HepG2 (cell line): ENCODE measurements around the gene BCAT1. TPM values are rescaled to one million over a fixed set of nuclear protein-coding genes. Genes with fewer than 3 reads are reported as not detected.

Source experiments
- ATAC-seq: fragments of 200-7000 bp; cut with Tn5 transposase; 3 replicates; pipeline ENCODE4 v1.9.1; 2020; ENCODE audit warnings: mild to moderate bottlenecking, moderate library complexity
- BruUV-seq: library from RNA; stranded (reverse); fragments of 400-500 nt; replicated peaks from 2 replicates; lab custom pipeline; 2021; lab: Mats Ljungman, UMichigan
- CTCF ChIA-PET: fragments of 300-600 bp; formaldehyde crosslinking; extraction: SDS; loops from one replicate; lab custom pipeline; 2021; ENCODE audit warnings: low total read pairs, inconsistent platforms, low intra/inter-chr PET ratio; lab: Yijun Ruan, JAX
- POLR2A ChIA-PET: fragments of 350-600 bp; sonication (Branson Sonifier 250); formaldehyde crosslinking; loops from one replicate; lab custom pipeline; 2020; ENCODE audit warnings: antibody characterized with exemption, inconsistent platforms; lab: Yijun Ruan, JAX
- DNase-seq: peaks from one replicate; pipeline ENCODE4 v3.0.0-alpha.2; 2015; ENCODE audit warnings: low spot score
- FAIRE-seq: peaks from 3 replicates; lab custom pipeline; 2011; peaks lifted over from hg19 to GRCh38; lab: Jason Lieb, UNC
- H2AFZ ChIP-seq: one replicate; pipeline ENCODE4 v1.6.1; 2011; ENCODE audit warnings: low read length, inconsistent platforms
- H3K27ac ChIP-seq: fragments of 300-600 bp; 3 replicates; pipeline ENCODE4 v1.8.0; 2011; ENCODE audit warnings: mixed run types, mild to moderate bottlenecking, mixed read lengths, low read length, inconsistent platforms; ENCODE audit not compliant: insufficient read depth; ENCODE audit errors: extremely low read length
- H3K27me3 ChIP-seq, 2 experiments: fragments of 200-600 bp in 1 of 2; 2 replicates in 1 of 2; 3 replicates in 1 of 2; pipeline versions ENCODE4 v1.6.0 to v1.8.0; 2011; ENCODE audit warnings: low read length in 2 of 2, mild to moderate bottlenecking in 2 of 2, moderate library complexity in 2 of 2, inconsistent platforms in 1 of 2; ENCODE audit not compliant: insufficient read depth in 2 of 2, control insufficient read depth in 1 of 2
- H3K36me3 ChIP-seq, 2 experiments: fragments of 200-600 bp in 1 of 2; replicated peaks in 1 of 2; 2 replicates in 1 of 2; 3 replicates in 1 of 2; pipeline versions ENCODE4 v1.5.1 to v1.8.0; 2011; ENCODE audit warnings: low read length in 2 of 2, inconsistent platforms in 1 of 2; ENCODE audit not compliant: insufficient read depth in 2 of 2, control insufficient read depth in 1 of 2
- H3K4me1 ChIP-seq: 2 replicates; pipeline ENCODE4 v1.5.1; 2012; ENCODE audit warnings: low read length, inconsistent platforms; ENCODE audit not compliant: insufficient read depth
- H3K4me2 ChIP-seq: 2 replicates; pipeline ENCODE4 v1.6.0; 2011; ENCODE audit warnings: low read depth, low read length, inconsistent platforms
- H3K4me3 ChIP-seq, 3 experiments: fragments of 200-600 bp in 1 of 3; sonication (generic), shearing (Covaris generic) in 1 of 3; replicated peaks in 1 of 3; 2 replicates each; pipeline ENCODE4 v1.5.1; 2011 to 2016; ENCODE audit warnings: low read length in 3 of 3, inconsistent platforms in 2 of 3, low read depth in 2 of 3, mild to moderate bottlenecking in 2 of 3, control low read depth in 1 of 3, mixed read lengths in 1 of 3; ENCODE audit not compliant: insufficient read depth in 1 of 3
- H3K79me2 ChIP-seq: one replicate; pipeline ENCODE4 v1.6.1; 2011; ENCODE audit warnings: low read length, inconsistent platforms; ENCODE audit not compliant: insufficient read depth
- H3K9ac ChIP-seq: 2 replicates; pipeline ENCODE4 v1.6.0; 2011; ENCODE audit warnings: mild to moderate bottlenecking, low read depth, low read length, inconsistent platforms; ENCODE audit not compliant: insufficient read depth
- H3K9me3 ChIP-seq: 2 replicates; pipeline ENCODE4 v1.5.1; 2012; ENCODE audit warnings: mild to moderate bottlenecking, low read length
- H4K20me1 ChIP-seq: 2 replicates; pipeline ENCODE4 v1.6.0; 2011; ENCODE audit warnings: inconsistent platforms, mild to moderate bottlenecking, low read length, moderate library complexity; ENCODE audit not compliant: insufficient read depth
- HIVEP1 ChIP-seq: sonication (generic); formaldehyde crosslinking; IDR thresholded peaks from 2 replicates; pipeline ENCODE4 v1.4.0; 2020; ENCODE audit warnings: mild to moderate bottlenecking, missing genetic modification reagents
- ISX ChIP-seq: sonication (generic); formaldehyde crosslinking; conservative IDR thresholded peaks from 2 replicates; pipeline ENCODE4 v1.5.0; 2020; ENCODE audit warnings: missing genetic modification reagents
- WIZ ChIP-seq: sonication (generic); formaldehyde crosslinking; IDR thresholded peaks from 2 replicates; pipeline ENCODE4 v1.5.1; 2020; ENCODE audit warnings: mild to moderate bottlenecking, missing genetic modification reagents
- ZBTB2 ChIP-seq: sonication (generic); formaldehyde crosslinking; IDR thresholded peaks from 2 replicates; pipeline ENCODE4 v1.8.0; 2022; ENCODE audit warnings: low read depth, missing genetic modification reagents
- ZBTB3 ChIP-seq: sonication (generic); formaldehyde crosslinking; IDR thresholded peaks from 2 replicates; pipeline ENCODE4 v1.4.0; 2020; ENCODE audit warnings: low read depth, mild to moderate bottlenecking, moderate library complexity, missing genetic modification reagents, borderline replicate concordance
- ZNF337 ChIP-seq: sonication (generic); formaldehyde crosslinking; IDR thresholded peaks from 2 replicates; pipeline ENCODE4 v1.5.1; 2020; ENCODE audit warnings: missing genetic modification reagents, low read depth, mild to moderate bottlenecking, borderline replicate concordance
- ZNF776 ChIP-seq: sonication (generic); formaldehyde crosslinking; IDR thresholded peaks from 2 replicates; pipeline ENCODE4 v1.4.0; 2020; ENCODE audit warnings: mild to moderate bottlenecking, missing genetic modification reagents
- ZNF879 ChIP-seq: sonication (generic); formaldehyde crosslinking; IDR thresholded peaks from 2 replicates; pipeline ENCODE4 v1.8.1; 2023; ENCODE audit warnings: missing genetic modification reagents
- WGBS: methylation state at CpG from one replicate; pipeline ENCODE4 v1.1.6; 2017; ENCODE audit warnings: low lambda C conversion rate; 5-methylcytosine and 5-hydroxymethylcytosine counted together
- in situ Hi-C: cut with HindIII; loops from 2 replicates; pipeline ENCODE4 v1.10.0; 2017; ENCODE audit warnings: low pct_unique_long_range_greater_than_20kb; ENCODE audit not compliant: extremely low pct_ligation_motif_present
- intact Hi-C: fragments of 100-400 bp; cut with micrococcal nuclease; formaldehyde crosslinking; loops from one replicate; pipeline ENCODE4 v1.10.0; 2022; ENCODE audit not compliant: unreplicated experiment
- polyA plus RNA-seq, 8 experiments: library from polyadenylated mRNA; depleted of rRNA in 3 of 8; stranded (reverse) in 7 of 8; unstranded in 1 of 8; fragments of >200 nt; fragmentation: Illumina TruSeq in 4 of 8; extraction: Trizol in 4 of 8; gene quantifications; 2 replicates each; pipeline versions ENCODE4 v1.2.1 to v1.2.3, GENCODE V29; 2011 to 2016; ENCODE audit warnings: low read depth in 4 of 8, missing spikeins in 1 of 8, mixed read lengths in 1 of 8; ENCODE audit not compliant: insufficient read depth in 1 of 8
- total RNA-seq, 5 experiments: library from RNA; depleted of rRNA; stranded (reverse); fragments of >200 nt; fragmentation: Illumina TruSeq; extraction: Trizol; gene quantifications; 2 replicates each; pipeline ENCODE4 v1.2.3, GENCODE V29; 2016; ENCODE audit warnings: low read depth in 1 of 5
- TF ChIP-seq, protein P1 (sequence below): IDR thresholded peaks from 2 replicates; pipeline ENCODE4 v1.6.1; 2016; ENCODE audit warnings: missing biosample characterization, missing genetic modification reagents, low read depth
- TF ChIP-seq, protein P2 (sequence below): sonication (generic); formaldehyde crosslinking; IDR thresholded peaks from 2 replicates; pipeline ENCODE4 v1.4.0; 2020; ENCODE audit warnings: mild to moderate bottlenecking, missing genetic modification reagents
- TF ChIP-seq, protein P3 (sequence below): fragments of 450-650 bp; IDR thresholded peaks from 2 replicates; pipeline ENCODE4 v1.6.1; 2017

The BCAT1 gene
- total and polyA plus RNA-seq, 2 of the 13 experiments (the other 11 are each of a cell fraction or from before 2014, with no cell fraction given) = 8.0 to 75.5 TPM

GRCh38 chr12:24903329-24904088, 45.4 kb downstream of the BCAT1 start (continued):
- TF ChIP-seq WIZ (CRISPR knock-in tag) (no peak), ZBTB3 (CRISPR knock-in tag) (no peak), ISX (no peak), HIVEP1 (CRISPR knock-in tag) (no peak)
- TF ChIP-seq, protein P1, sequence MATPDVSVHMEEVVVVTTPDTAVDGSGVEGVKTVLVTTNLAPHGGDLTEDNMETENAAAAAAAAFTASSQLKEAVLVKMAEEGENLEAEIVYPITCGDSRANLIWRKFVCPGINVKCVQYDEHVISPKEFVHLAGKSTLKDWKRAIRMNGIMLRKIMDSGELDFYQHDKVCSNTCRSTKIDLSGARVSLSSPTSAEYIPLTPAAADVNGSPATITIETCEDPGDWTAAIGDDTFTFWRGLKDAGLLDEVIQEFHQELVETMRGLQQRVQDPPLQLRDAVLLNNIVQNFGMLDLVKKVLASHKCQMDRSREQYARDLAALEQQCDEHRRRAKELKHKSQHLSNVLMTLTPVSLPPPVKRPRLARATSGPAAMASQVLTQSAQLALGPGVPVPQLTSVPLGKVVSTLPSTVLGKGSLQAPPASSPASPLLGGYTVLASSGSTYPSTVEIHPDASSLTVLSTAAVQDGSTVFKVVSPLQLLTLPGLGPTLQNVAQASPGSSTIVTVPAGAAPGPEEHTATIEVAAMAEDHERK (CRISPR knock-in tag) = no peak

GRCh38 chr12:24902511-24903328, 46.2 kb downstream of the BCAT1 start:
- BruUV-seq = no TSS peak

More at GRCh38 chr12:24902511-24903328, 46.2 kb downstream of the BCAT1 start:
- no peaks in the 10 kb centered on the region for H3K9me3 ChIP-seq
- H3K79me2 ChIP-seq = no peaks in the 10 kb centered on the region
- no peak overlapping the region for H3K27ac ChIP-seq
- in situ Hi-C loops (no loop called here), intact Hi-C loops (no loop called here)
- H3K4me3 ChIP-seq = no peak overlapping the region
- no peak overlapping the region for H3K4me2 ChIP-seq
- H2AFZ ChIP-seq = no peak overlapping the region
- no peaks in the 10 kb centered on the region; a peak in 1 of 5 replicates for H3K36me3 ChIP-seq
- H3K9ac ChIP-seq = no peak overlapping the region
- POLR2A ChIA-PET = no interaction called here
- H3K27me3 ChIP-seq = no peaks in the 10 kb centered on the region
- ATAC-seq (no peak), DNase-seq (no peak), FAIRE-seq (no peak)
- no peaks in the 10 kb centered on the region for H4K20me1 ChIP-seq
- no peaks in the 10 kb centered on the region for H3K4me1 ChIP-seq
- WGBS = 97% methylated on average over 66 of the region's 74 CpGs
- CTCF ChIA-PET = no interaction called here
- TF ChIP-seq, protein P2, sequence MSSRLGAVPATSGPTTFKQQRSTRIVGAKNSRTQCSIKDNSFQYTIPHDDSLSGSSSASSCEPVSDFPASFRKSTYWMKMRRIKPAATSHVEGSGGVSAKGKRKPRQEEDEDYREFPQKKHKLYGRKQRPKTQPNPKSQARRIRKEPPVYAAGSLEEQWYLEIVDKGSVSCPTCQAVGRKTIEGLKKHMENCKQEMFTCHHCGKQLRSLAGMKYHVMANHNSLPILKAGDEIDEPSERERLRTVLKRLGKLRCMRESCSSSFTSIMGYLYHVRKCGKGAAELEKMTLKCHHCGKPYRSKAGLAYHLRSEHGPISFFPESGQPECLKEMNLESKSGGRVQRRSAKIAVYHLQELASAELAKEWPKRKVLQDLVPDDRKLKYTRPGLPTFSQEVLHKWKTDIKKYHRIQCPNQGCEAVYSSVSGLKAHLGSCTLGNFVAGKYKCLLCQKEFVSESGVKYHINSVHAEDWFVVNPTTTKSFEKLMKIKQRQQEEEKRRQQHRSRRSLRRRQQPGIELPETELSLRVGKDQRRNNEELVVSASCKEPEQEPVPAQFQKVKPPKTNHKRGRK (CRISPR knock-in tag) = no peak
- TF ChIP-seq ZNF879 (CRISPR knock-in tag) (no peak), ZNF337 (CRISPR knock-in tag) (no peak), ZNF776 (no peak), ZBTB2 (CRISPR knock-in tag) (no peak)
- TF ChIP-seq, protein P3, sequence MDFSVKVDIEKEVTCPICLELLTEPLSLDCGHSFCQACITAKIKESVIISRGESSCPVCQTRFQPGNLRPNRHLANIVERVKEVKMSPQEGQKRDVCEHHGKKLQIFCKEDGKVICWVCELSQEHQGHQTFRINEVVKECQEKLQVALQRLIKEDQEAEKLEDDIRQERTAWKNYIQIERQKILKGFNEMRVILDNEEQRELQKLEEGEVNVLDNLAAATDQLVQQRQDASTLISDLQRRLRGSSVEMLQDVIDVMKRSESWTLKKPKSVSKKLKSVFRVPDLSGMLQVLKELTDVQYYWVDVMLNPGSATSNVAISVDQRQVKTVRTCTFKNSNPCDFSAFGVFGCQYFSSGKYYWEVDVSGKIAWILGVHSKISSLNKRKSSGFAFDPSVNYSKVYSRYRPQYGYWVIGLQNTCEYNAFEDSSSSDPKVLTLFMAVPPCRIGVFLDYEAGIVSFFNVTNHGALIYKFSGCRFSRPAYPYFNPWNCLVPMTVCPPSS = no peak
